ENCODE measurements around the gene MYBL2.

MYBL2 gene

DNA sequence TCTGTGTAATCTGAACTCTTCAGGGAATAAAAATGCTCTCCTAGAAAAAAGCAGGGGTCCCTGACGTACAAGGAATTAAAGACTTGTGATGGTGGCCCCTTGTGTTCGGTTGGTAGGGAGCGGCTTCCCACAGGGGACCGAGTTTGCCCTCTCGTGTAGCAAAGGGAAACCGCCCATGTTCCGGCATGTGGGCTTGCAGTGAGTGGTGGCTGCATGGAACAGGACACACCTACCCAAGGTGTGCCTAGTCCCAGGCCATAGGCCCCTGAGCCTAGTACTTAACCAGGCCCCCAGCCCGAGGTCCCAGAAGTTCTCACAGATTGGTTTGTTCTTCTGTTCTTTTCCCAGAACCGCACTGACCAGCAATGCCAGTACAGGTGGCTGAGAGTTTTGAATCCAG, 15.5 kb downstream of the MYBL2 start:
- DNase-seq (ENCODE audit: low read depth), result no peak

DNA sequence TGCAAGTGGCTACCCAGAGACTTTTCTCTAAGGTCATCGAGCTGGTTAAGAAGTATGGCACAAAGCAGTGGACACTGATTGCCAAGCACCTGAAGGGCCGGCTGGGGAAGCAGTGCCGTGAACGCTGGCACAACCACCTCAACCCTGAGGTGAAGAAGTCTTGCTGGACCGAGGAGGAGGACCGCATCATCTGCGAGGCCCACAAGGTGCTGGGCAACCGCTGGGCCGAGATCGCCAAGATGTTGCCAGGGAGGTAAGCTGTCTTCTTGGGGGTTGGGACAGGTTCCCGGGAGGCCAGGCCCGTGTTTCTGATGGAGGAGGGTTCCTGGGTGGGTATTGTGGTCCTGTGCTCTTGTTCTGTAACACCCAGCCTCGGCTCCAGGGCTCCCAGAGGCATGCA, 19.9 kb downstream of the MYBL2 start:
- DNase-seq (ENCODE audit: low read depth), result no peak

DNA sequence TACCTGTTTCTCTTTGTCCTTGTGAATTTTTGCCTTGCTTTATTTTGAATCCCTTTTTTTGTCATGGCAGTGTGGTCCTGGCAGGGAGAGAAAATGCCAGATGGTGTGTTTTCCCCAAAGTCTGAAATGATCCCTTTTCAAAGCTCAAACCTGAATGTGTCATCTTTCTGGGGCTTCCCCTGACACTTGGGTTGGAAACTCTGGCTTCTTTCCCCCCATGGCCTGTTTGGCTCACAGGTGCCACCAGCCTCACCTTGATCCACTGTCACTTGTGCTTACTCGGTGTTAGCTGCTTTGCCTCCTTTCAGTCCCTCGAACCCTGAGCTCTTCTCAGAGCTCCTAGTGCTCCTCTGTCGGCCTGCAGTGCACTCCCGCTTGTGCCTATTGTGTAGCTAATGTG, 22.3 kb downstream of the MYBL2 start:
- DNase-seq (ENCODE audit: low read depth), result no peak

DNA sequence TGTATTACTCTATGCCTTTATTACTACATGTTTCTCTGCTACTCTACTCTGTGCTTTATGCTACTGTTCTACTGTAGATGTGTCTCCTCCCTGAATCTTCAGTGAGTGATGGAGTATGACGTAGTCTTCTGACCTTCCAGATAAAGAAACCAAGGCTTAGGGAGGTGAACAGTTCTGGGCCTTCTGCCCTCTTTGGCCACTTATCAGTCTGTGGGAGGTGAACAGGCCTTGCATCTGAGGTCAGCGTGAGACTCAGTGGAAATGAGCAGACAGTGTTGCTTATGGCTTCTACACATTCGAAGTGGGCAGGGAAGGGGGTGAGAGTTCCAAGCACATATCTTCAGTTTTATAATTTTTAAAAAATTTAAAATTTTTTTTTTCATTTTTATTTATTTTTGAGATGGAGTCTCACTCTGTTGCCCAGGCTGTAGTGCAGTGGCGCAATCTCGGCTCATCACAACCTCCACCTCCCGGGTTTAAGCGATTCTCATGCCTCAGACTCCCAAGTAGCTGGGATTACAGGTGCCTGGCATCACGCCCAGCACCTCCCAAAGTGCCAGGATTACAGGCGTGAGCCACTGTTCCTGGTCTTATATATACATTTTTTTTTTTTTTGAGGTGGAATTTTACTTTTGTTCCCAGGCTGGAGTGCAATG, 24.2 kb downstream of the MYBL2 start:
- DNase-seq (ENCODE audit: low read depth), result no peak

DNA sequence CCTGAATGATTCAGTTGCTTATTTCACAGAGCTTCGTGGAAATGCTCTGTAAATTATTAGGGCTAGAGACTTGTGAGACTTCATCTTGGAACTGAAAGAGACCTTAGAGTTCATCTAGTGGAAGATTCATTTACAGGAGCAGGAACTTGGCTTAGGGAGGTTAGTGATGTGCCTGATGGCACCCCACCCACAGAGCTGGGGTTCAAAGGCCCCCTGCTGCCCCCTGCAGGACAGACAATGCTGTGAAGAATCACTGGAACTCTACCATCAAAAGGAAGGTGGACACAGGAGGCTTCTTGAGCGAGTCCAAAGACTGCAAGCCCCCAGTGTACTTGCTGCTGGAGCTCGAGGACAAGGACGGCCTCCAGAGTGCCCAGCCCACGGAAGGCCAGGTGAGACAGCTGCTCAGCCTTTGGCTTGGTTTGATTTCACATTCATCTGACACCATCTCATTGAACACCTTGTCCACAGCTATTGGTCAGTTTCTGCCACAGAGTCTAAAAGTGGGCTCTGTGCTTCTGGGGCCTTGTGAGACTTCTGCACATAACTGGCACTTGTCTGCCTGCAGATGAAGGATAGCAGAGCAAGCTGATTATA, 25.1 kb downstream of the MYBL2 start:
- DNase-seq (ENCODE audit: low read depth), result peak; percentile 61

DNA sequence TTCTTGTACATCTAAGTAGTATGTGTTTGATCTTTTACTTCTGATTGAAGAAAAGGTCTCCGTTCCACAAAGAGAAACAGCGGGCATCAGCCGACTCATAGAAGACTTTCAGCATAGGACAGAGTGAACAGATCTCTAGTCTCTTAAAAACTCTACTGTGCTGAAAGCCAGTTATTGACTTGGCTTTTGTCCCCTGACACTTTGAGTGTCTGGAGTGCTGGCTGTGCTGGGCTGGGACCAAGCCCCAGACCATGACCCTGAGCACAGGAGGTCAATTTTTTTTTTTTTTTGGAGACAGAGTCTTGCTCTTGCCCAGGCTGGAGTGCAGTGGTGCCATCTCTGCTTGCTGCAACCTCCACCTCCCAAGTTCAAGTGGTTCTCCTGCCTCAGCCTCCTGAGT, 27.8 kb downstream of the MYBL2 start:
- DNase-seq (ENCODE audit: low read depth), result no peak

DNA sequence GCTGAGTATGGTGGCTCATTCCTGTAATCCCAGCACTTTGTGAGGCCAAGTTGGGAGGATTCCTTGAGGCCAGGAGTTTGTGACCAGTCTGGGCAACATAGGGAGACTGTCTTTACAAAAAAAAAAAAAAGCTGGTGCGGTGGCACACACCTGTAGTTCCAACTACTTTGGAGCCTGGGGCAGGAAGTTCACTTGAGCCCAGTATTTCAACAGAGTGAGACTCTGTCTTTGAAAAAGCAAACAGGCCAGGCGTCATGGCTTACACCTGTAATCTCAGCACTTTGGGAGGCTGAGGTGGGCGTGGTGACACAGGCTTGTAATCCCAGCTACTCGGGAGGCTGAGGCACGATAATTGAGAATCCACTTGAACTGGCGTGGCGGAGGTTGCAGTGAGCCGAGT, 28.7 kb downstream of the MYBL2 start:
- no peak for DNase-seq (ENCODE audit: low read depth)

DNA sequence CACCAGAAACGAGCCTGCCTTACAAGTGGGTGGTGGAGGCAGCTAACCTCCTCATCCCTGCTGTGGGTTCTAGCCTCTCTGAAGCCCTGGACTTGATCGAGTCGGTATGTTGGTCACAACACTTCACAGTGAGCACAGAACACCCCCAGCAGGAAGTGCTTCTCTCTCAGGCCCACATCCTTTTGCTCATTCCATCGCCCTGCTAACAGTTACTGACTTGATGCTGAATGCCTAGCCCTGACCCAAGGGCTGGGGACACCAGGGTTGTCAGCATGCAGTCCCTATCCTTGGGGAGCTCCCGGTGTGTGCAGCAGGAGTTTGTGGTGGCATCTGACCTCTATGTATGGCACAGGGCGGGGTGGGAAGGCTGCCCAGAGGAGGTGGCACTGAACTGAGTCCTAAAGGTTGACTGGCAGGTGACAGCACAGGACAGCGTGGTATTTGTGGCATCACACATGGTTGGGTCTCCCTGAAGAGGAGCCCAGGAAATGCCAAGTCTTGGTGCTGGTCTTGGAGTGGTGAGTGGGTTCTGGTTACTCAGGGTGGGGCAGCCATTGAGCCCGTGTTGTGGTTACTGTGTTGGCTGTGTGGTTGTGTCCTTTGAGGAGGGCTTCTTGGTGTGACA, 33.1 kb downstream of the MYBL2 start:
- DNase-seq (ENCODE audit: low read depth), result no peak

DNA sequence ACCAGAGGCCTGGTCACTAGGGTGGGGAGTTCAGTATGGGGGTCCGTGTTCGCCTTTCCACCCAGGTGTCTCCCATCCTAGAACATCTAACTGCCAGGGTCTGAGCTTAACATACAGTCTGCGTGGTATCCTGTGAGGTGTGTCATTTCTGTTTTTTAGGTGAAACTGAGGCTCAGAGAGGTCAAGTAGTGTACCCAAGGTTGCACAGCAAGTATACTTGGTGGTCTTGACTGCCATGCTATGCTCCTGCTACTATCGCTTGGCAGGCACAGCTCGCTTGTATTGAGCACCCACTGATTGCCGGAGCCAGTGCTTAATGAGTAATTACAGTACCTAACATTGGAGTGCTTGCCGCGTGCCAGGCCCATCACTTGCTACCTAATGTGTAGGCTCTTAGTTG, 33.7 kb downstream of the MYBL2 start:
- no peak for DNase-seq (ENCODE audit: low read depth)

DNA sequence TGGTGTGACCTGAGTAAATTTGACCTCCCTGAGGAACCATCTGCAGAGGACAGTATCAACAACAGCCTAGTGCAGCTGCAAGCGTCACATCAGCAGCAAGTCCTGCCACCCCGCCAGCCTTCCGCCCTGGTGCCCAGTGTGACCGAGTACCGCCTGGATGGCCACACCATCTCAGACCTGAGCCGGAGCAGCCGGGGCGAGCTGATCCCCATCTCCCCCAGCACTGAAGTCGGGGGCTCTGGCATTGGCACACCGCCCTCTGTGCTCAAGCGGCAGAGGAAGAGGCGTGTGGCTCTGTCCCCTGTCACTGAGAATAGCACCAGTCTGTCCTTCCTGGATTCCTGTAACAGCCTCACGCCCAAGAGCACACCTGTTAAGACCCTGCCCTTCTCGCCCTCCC, 35.6 kb downstream of the MYBL2 start:
- DNase-seq (ENCODE audit: low read depth), result no peak

DNA sequence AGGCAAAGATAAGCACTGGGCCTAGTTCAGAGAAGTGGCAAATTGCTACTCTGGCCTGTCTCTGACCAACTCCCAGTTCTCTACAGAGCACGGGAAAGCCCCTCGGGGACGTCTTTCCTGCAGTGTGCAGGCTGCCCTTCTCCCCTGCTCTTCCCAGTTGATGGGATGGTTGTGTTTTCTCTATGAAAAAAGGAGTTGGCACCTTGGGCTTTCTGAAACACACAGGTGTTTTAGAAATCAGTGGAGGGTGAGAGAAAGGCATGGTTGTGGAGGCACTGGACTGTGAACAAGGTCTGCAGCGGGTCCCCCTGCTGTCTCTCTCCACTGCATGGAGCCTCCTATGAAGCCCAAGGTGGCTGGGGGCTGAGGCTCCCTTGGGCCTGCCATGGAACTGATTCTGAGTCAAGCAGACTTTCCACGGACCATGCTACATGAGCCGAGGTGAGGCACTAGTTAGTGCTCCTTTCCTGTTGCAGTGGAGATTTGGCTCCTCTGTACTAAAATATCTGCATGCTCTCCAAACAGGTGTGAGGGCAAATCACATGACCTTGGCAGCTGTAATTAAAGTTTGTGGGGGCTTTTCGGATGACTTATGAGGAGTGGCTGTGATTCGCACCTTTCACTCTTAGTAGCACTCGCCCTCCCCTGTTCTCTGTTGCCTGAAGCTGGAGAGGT, 43.6 kb downstream of the MYBL2 start:
- no peak for DNase-seq (ENCODE audit: low read depth)

DNA sequence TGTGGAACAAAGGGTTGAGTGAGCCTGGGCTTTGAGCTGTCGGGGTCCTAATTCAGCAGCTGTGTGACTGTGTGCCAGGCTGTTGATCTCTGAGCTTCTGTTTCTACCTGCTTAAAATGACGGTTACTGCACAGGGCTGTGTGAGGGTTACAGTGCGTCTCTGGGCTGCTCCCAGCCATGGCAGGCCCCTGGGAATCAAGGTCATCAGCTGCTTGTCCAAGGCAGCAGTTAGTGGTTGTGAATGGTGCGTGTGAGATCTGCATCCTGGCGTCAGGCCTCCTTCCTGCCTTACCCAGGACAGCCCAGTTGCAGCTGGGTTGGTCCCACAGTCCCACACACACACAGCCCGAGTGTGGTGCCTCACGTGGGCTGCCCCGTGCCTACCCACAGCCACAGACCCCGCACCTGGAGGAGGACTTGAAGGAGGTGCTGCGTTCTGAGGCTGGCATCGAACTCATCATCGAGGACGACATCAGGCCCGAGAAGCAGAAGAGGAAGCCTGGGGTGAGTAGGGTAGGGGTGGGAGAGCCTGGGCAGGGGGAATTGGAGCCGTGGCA, 44.3 kb downstream of the MYBL2 start:
- DNase-seq (ENCODE audit: low read depth), result no peak

DNA sequence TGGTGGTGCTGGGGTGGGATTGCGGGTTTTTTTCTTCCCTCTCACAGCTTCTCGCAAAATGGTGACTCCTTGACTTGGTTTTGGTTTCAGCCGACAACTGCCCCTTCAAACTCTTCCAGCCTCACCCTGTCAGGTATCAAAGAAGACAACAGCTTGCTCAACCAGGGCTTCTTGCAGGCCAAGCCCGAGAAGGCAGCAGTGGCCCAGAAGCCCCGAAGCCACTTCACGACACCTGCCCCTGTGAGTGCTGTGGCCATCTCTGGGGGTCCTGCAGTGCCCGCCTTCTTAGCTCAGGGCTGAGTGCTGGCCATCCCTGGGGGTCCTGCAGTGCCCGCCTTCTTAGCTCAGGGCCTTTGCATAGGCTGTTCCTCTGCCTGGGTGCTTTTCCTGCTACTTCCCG, 48.1 kb downstream of the MYBL2 start:
- no peak for DNase-seq (ENCODE audit: low read depth)

DNA sequence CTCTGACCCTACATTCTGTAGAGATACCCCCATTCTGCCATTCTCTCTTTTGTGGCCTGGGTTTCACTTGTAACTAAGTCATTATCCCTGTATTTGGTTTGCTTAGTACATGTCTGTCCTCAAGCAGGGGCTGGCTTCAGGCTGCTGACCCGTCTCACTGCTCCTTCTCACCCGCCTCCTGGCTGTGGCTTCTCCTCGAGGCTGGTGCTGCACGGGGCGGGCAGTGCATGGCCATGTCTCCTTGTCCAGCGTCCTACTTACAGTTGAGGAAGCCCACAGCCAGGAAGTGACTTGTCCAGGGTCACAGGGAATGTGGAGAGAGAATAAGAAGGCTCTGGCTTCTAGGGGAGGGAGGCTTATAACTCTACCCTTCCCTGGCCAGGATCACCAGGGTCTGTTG, 48.6 kb downstream of the MYBL2 start:
- no peak for DNase-seq (ENCODE audit: low read depth)

DNA sequence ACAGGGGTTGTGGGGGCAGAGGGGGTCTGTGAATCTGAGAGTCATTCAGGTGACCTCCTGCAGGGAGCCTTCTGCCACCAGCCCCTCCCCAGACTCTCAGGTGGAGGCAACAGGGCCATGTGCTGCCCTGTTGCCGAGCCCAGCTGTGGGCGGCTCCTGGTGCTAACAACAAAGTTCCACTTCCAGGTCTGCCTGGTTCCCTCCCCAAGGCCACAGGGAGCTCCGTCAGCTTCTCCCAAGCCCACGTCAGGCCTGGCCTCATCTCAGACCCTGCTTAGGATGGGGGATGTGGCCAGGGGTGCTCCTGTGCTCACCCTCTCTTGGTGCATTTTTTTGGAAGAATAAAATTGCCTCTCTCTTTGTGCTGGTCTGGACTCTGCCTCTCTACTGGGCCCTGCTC, 49.2 kb downstream of the MYBL2 start:
- DNase-seq (ENCODE audit: low read depth), result no peak

DNA sequence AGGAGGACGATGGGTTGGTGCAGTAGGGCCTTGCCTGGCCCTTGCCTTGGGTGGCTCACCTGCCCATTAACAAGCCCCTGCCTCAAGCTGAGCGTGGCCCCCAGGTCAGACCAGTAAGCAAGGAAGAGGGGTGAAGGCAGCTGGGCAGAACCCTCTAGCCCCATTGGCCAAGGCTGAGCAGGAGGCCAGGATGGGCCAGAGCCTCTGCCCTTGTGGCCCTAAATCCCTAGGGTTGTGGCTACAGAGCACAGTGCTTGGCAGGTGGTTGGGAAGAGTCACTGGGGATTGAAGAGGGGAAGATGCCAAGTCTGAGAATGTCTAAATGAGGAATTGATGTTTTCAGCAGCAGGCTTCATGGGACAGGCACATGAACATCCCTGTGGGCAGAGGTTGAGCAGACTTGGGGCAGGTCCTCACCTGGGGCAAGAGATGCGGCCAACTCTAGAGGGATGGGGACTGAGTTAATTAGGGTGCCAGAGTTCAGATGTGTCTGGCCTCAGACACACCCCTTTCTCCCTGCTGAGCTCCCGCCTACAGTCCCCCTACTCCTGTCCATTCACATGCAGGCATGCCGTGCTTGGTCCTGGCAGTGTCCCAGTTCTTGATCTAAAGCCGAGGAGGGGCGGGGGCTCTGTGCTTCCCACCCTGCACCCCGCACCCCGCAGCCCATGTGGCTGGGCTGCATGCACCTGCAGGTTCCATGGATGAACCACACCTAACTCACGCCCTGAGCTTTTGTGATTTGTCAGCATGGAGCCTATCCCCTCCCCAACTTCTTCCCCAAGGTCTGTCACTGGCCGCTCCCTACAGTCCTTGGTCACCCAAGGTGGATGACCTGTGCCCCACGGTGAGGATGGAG, 50.1 kb downstream of the MYBL2 start:
- no peak for DNase-seq (ENCODE audit: low read depth)

DNA sequence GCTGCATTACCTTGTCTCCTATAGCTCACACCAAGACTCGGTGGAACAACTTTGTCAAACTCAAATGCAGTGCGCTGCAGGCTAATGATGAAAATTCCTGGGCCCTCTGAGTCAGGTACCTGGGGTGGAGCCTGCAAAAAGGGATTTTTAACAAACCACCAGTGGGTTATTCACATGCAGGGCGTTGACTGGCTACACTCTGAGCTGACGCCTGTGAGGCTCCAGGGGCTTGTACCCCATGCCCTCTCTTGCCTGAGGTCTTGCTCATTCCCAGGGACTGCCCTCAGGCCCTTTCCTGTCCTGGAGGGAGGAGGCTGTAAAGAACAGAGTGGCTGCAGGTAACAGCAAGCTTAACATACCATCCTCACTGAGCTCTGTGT, 50.7 kb downstream of the MYBL2 start:
- DNase-seq (ENCODE audit: low read depth), result no peak

DNA sequence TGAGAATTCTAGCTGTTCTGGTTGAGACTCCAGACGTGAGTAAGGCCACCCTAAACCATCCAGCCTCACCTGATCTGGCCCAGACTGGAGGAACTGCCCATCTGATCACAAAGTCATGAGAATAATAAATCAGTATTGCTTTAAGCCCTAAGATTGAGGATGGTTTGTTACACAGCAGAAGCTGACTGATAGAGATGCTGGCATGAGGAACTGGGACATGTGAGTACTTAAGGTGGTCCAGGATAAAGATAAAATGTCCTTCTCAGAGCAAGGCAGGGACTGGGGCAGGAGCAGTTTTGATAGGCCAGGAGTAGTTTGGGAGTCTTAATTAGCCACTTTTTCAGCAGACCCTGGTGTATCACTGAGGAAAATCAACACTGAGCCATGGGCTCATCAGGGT, 53.1 kb downstream of the MYBL2 start:
- DNase-seq (ENCODE audit: low read depth), result no peak

DNA sequence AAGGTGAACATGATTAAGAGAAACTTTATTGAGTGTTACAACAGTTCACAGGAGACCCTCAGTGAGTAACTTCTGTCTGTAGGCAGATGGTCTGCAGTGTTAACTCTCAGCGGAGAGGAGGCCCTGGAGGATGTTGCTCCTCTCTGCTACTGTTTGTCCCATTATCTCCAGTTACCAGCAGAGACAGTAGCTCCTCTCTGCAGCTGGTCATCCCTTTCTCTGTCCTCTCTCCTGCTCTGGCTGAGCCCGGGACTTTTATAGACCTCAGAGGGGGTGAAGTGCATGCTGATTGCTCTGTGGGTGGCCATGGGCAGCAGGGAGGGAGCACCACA, 54.1 kb downstream of the MYBL2 start:
- peak; percentile 21 for DNase-seq (ENCODE audit: low read depth)

DNA sequence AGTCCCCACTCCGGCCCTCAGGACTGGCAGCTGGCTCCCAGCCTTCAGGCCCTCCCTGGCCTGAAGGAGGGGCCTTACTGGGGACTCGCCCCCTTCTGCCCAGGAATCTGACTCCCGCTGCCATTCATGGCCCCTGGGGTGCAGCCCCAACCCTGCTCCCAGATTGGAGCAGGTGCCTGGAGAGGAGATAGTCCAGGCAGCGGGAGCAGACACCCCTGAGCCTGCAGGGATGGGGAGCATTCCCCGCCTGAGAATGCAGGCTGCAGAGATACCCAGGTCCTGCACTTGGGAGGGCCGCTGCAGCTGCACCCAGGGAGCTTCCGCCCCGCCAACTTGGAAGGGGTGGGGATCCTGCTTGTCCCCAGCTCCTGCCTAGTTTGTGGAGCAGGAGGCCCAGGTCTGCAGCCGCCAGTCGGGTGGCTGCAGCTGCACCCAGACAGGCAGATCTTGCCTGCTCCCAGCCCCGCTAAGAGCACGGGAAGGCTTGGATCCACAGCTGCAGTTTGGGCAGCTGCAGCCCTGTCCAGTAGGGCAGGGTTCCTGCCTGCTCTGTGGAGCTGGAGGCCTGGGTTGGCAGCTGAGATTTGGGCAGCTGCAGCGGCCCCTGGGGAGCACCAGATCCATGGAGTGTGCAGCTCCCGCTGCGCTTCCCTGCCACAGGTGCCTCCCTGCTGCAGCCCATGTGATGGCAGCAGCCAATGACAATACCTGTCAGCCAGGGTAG, 54.7 kb downstream of the MYBL2 start:
- DNase-seq (ENCODE audit: low read depth), result no peak

DNA sequence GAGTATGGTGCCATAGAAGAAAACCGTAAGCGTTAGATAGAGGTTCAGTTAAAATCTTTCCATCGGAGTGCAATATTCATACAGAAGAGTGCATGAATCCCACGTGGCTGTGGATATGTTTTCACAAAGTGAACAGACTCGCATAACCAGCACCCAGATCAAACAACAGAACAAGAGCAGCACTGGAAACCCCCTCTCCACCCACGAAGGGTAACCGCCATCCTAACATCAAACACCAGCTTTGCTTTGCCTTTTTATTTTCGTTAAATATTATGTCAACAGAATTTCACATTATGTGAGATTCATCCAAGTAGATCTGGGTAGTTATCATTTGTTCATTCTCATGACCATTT, 55.2 kb downstream of the MYBL2 start:
- DNase-seq (ENCODE audit: low read depth), result no peak

DNA sequence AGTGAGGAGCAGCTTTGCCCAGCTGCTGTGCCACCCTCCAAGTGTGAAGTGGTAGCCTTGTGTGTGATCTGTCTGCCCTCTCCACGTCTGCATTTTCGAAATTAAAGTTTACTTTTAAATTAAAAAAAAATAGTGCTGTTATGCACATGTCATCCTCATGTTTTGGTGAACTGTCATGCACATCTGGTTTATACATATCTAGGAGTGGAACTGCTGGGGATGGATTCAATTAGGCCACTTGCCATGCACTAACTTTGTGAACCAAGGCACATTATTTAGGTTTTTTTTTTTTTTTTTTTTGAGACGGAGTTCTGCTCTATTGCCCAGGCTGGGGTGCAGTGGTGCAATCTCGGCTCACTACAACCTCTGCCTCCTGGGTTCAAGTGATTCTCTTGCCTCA, 56.3 kb downstream of the MYBL2 start:
- no peak for DNase-seq (ENCODE audit: low read depth)

Measured in EH (cell line).